H1 (cell line): ENCODE results near the gene PTPN9. TPM values are rescaled to one million over a fixed set of nuclear protein-coding genes. Genes with fewer than 3 reads are reported as not detected.

Source experiments
- ASH2L ChIP-seq: fragments of 200-600, 300-600 bp; sonication (generic); IDR thresholded peaks from one replicate; pipeline ENCODE4 v1.7.1; 2017; ENCODE audit warnings: low read length
- BACH1 ChIP-seq: IDR thresholded peaks from 2 replicates; pipeline ENCODE4 v1.6.1; 2012; ENCODE audit warnings: low read length, improper control_type of control experiment
- BCL11A ChIP-seq, 2 experiments: IDR thresholded peaks; one replicate each; pipeline ENCODE4 v1.6.1; 2011; ENCODE audit warnings: low read depth in 2 of 2, low read length in 2 of 2, mild to moderate bottlenecking in 2 of 2
- CBX8 ChIP-seq: fragments of 300-800, 300-1000 bp; sonication (generic); IDR thresholded peaks from 2 replicates; pipeline ENCODE4 v1.7.1; 2016; ENCODE audit warnings: low read depth, low read length, borderline replicate concordance
- CREB1 ChIP-seq: IDR thresholded peaks from 2 replicates; pipeline ENCODE4 v1.6.1; 2012; ENCODE audit warnings: inconsistent platforms
- CTCF ChIP-seq, 3 experiments: IDR thresholded peaks; 1 replicate in 2 of 3; 2 replicates in 1 of 3; pipeline versions ENCODE4 v1.5.1 to v1.6.1; 2011; ENCODE audit warnings: low read length in 3 of 3, mild to moderate bottlenecking in 3 of 3, inconsistent platforms in 2 of 3, low read depth in 1 of 3, moderate library complexity in 1 of 3; ENCODE audit not compliant: insufficient read depth in 1 of 3; ENCODE audit errors: control extremely low read depth in 1 of 3
- EGR1 ChIP-seq: IDR thresholded peaks from 2 replicates; pipeline ENCODE4 v1.6.1; 2011; ENCODE audit warnings: low read depth, low read length, borderline replicate concordance
- GABPA ChIP-seq: IDR thresholded peaks from 2 replicates; pipeline ENCODE4 v1.6.1; 2011; ENCODE audit warnings: mild to moderate bottlenecking, low read length, moderate library complexity, borderline replicate concordance; ENCODE audit not compliant: insufficient read depth
- HDAC6 ChIP-seq: IDR thresholded peaks from one replicate; pipeline ENCODE4 v1.7.1; 2012; ENCODE audit warnings: low read depth, mild to moderate bottlenecking, inconsistent platforms, low read length, moderate library complexity
- JUND ChIP-seq: IDR thresholded peaks from 2 replicates; pipeline ENCODE4 v1.6.1; 2011; ENCODE audit warnings: mild to moderate bottlenecking, improper control_type of control experiment, low read length
- MAFK ChIP-seq: IDR thresholded peaks from 2 replicates; pipeline ENCODE4 v1.6.1; 2012; ENCODE audit warnings: low read depth, mild to moderate bottlenecking, improper control_type of control experiment, low read length
- POLR2A ChIP-seq, 2 experiments: IDR thresholded peaks; 1 replicate in 1 of 2; 2 replicates in 1 of 2; pipeline ENCODE4 v1.6.1; 2011; ENCODE audit warnings: low read depth in 2 of 2, low read length in 2 of 2, mild to moderate bottlenecking in 2 of 2; ENCODE audit errors: control extremely low read depth in 1 of 2
- RNF2 ChIP-seq: fragments of 200-900, 300-1000 bp; sonication (generic); IDR thresholded peaks from 2 replicates; pipeline ENCODE4 v1.7.1; 2016; ENCODE audit warnings: borderline replicate concordance, low read depth, mild to moderate bottlenecking, antibody characterized with exemption, low read length; ENCODE audit not compliant: poor library complexity, severe bottlenecking; ENCODE audit errors: missing control alignments
- SIN3A ChIP-seq, 2 experiments: IDR thresholded peaks in 1 of 2; conservative IDR thresholded peaks in 1 of 2; 2 replicates each; pipeline ENCODE4 v1.6.1; 2011 to 2012; ENCODE audit warnings: low read length in 2 of 2, improper control_type of control experiment in 1 of 2, low read depth in 1 of 2, mild to moderate bottlenecking in 1 of 2
- SIRT6 ChIP-seq: IDR thresholded peaks from one replicate; pipeline ENCODE4 v1.7.1; 2012; ENCODE audit warnings: low read length, inconsistent platforms
- SIX5 ChIP-seq: IDR thresholded peaks from 2 replicates; pipeline ENCODE4 v1.6.1; 2011; ENCODE audit warnings: mild to moderate bottlenecking, low read depth, low read length
- SP1 ChIP-seq: IDR thresholded peaks from 2 replicates; pipeline ENCODE4 v1.6.1; 2011; ENCODE audit warnings: low read depth, low read length
- SRF ChIP-seq: IDR thresholded peaks from 2 replicates; pipeline ENCODE4 v1.6.1; 2011; ENCODE audit warnings: mild to moderate bottlenecking, low read depth, low read length, moderate library complexity
- TAF1 ChIP-seq: IDR thresholded peaks from 2 replicates; pipeline ENCODE4 v1.6.1; 2011; ENCODE audit warnings: mild to moderate bottlenecking, low read depth, low read length
- polyA plus RNA-seq, 7 experiments: library from polyadenylated mRNA; depleted of rRNA in 3 of 7; stranded (reverse) in 5 of 7; unstranded in 2 of 7; fragments of >200 nt in 5 of 7; fragments of 200-250 nt in 2 of 7; gene quantifications; 1 replicate in 5 of 7; 2 replicates in 1 of 7; 4 replicates in 1 of 7; pipeline versions ENCODE4 v1.2.1 to v1.2.3, GENCODE V29; 2011 to 2013; ENCODE audit warnings: missing spikeins in 2 of 7, mixed read lengths in 2 of 7
- total RNA-seq: library from RNA; stranded (reverse); fragmentation: NEBNext Ultra II Directional; extraction: Animal tissue kit (Norgen Biotek cat#: 25700); gene quantifications from 2 replicates; pipeline ENCODE4 v1.2.1, GENCODE V29; 2021
- TF ChIP-seq, protein P1 (sequence below): IDR thresholded peaks from 2 replicates; pipeline ENCODE4 v1.6.1; 2012; ENCODE audit warnings: inconsistent platforms
- TF ChIP-seq, protein P2 (sequence below): IDR thresholded peaks from 2 replicates; pipeline ENCODE4 v1.6.1; 2012; ENCODE audit warnings: inconsistent platforms

Gene PTPN9
- total and polyA plus RNA-seq, 2 of the 8 experiments (the other 6 are each of a cell fraction or from before 2014, with no cell fraction given) = 46.6 to 57.4 TPM

- TF ChIP-seq, protein P1, sequence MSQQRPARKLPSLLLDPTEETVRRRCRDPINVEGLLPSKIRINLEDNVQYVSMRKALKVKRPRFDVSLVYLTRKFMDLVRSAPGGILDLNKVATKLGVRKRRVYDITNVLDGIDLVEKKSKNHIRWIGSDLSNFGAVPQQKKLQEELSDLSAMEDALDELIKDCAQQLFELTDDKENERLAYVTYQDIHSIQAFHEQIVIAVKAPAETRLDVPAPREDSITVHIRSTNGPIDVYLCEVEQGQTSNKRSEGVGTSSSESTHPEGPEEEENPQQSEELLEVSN = no peak
- no peak for TF ChIP-seq SIRT6
- TF ChIP-seq RNF2 = no peak
- no peak for TF ChIP-seq BCL11A (IDR thresholded peaks at IDR 0.05; ENCODE audit: low read depth in 2 of 2, low read length in 2 of 2)
- TF ChIP-seq BACH1 = no peak
- TF ChIP-seq CBX8 = no peak
- TF ChIP-seq JUND = no peak
- no peak for TF ChIP-seq TAF1
- TF ChIP-seq CREB1 = 0 out of 2 replicates have a peak, but pooled peaks have one; percentile 3
- no peak for TF ChIP-seq SIX5
- TF ChIP-seq HDAC6 = no peak
- TF ChIP-seq CTCF (IDR thresholded peaks at IDR 0.05; ENCODE audit: control extremely low read depth in 1 of 3, insufficient read depth in 1 of 3, low read depth in 1 of 3, low read length in 3 of 3) = no peak
- TF ChIP-seq ASH2L = peak; percentile 5
- TF ChIP-seq SIN3A (conservative IDR thresholded peaks at IDR 0.05 in 1 of 2, IDR thresholded peaks at IDR 0.05 in 1 of 2; ENCODE audit: low read depth in 1 of 2, low read length in 2 of 2) = peak in 1 of 2 experiments; percentile 55; a peak in 2 of 4 replicates
- no peak for TF ChIP-seq GABPA
- TF ChIP-seq POLR2A (IDR thresholded peaks at IDR 0.05; ENCODE audit: control extremely low read depth in 1 of 2, low read depth in 2 of 2, low read length in 2 of 2) = peak in 1 of 2 experiments; percentile 43; a peak in 1 of 3 replicates
- no peak for TF ChIP-seq MAFK
- TF ChIP-seq, protein P2, sequence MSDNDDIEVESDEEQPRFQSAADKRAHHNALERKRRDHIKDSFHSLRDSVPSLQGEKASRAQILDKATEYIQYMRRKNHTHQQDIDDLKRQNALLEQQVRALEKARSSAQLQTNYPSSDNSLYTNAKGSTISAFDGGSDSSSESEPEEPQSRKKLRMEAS = no peak; the same call in 1 of the 2 replicates
- peak; percentile 76 for TF ChIP-seq SP1
- peak; percentile 17; the same call in 1 of the 2 replicates for TF ChIP-seq EGR1
- TF ChIP-seq SRF = no peak
These were observed 123.6 kb downstream of the PTPN9 start (continued) for GRCh38 chr15:75455424-75455981.
